Measurements from ENCODE around the gene UGT2B17. TPM values are rescaled to one million over a fixed set of nuclear protein-coding genes. Genes with fewer than 3 reads are reported as not detected.

The UGT2B17 gene
- total RNA-seq, 1 experiment from 2014 or later, result not detected

DNA sequence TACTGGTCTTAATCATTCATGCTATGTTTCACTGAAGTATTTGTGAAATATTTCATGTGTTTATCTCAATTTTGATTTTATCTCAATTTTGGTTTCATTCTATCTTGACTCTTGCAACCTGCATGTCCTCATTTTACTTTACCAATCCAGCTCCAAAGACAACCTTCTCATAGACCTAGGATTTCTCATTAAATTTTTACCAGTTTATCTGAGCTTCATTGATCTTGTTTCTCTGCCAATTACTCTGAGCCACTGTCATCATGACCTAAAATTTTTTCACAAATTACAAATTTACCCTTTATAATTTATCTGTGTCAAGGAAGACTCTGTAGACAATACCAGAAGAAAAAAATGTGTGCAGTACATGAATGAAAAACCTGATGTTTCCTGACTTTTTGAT lies 18.6 kb upstream of the UGT2B17 start:
- Mint-ChIP-seq H3K4me1 (ENCODE audit: insufficient read depth, unreplicated experiment) (no peaks in the 10 kb centered on the region), H3K36me3 (ENCODE audit: insufficient read depth, unreplicated experiment) (no peaks in the 10 kb centered on the region), H3K27me3 (ENCODE audit: insufficient read depth, unreplicated experiment) (no peaks in the 10 kb centered on the region), H3K4me3 (ENCODE audit: unreplicated experiment) (no peak overlapping the region), H3K9me3 (ENCODE audit: unreplicated experiment) (no peaks in the 10 kb centered on the region), H3K27ac (ENCODE audit: low read depth, unreplicated experiment) (no peak overlapping the region)
- BruUV-seq (replicated peaks), result no TSS peak
- POLR2A ChIA-PET, result no interaction called here
- TF ChIP-seq, protein P1, sequence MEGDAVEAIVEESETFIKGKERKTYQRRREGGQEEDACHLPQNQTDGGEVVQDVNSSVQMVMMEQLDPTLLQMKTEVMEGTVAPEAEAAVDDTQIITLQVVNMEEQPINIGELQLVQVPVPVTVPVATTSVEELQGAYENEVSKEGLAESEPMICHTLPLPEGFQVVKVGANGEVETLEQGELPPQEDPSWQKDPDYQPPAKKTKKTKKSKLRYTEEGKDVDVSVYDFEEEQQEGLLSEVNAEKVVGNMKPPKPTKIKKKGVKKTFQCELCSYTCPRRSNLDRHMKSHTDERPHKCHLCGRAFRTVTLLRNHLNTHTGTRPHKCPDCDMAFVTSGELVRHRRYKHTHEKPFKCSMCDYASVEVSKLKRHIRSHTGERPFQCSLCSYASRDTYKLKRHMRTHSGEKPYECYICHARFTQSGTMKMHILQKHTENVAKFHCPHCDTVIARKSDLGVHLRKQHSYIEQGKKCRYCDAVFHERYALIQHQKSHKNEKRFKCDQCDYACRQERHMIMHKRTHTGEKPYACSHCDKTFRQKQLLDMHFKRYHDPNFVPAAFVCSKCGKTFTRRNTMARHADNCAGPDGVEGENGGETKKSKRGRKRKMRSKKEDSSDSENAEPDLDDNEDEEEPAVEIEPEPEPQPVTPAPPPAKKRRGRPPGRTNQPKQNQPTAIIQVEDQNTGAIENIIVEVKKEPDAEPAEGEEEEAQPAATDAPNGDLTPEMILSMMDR (IDR thresholded peaks at IDR 0.05; ENCODE audit: unreplicated experiment), result no peak
- CTCF ChIA-PET, result no interaction called here
- DNase-seq (ENCODE audit: unreplicated experiment), result no peak
- intact Hi-C loops (cut with micrococcal nuclease), result no loop called here

DNA sequence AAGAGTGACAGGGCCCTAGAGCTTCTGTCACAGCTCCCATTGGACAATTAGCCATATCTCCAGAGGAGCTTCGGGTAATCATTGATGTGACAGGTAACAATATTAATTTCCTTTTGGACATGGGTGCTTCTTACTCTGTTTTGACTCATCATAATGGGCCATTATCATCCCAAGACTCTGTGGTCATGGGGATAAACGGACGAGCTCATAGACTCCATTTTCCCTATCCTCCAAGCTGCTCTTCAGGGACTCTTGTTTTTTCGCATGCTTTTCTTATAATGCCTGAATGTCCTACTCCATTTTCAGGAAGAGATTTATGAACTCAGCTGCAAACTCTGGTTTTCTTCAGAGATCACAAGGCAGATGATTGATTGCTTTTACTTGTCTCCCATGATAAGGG lies 17.0 kb upstream of the UGT2B17 start:
- intact Hi-C loops (cut with micrococcal nuclease), result no loop called here
- no TSS peak for BruUV-seq (replicated peaks)

DNA sequence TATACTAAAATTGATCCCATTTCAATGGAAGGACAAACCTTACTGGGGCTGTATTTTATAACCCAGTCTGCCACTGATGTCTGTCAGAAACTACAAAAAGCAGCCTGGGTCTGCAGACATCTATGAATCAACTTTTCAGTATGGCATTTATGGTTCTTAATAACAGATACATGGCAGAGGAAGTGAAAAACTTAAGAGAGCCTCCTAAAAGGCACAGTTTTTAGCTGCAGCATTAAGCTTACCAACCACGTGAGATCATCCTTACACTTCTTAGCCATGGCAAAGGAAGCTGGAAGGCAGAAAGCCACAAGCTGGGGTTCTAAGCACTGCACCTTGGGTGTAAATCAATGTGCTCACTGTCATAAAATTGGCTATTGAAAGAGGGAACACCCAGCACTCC lies 16.6 kb upstream of the UGT2B17 start:
- Mint-ChIP-seq H3K36me3 (ENCODE audit: insufficient read depth, unreplicated experiment) (no peaks in the 10 kb centered on the region), H3K9me3 (ENCODE audit: unreplicated experiment) (no peaks in the 10 kb centered on the region), H3K4me3 (ENCODE audit: unreplicated experiment) (no peak overlapping the region), H3K4me1 (ENCODE audit: insufficient read depth, unreplicated experiment) (no peaks in the 10 kb centered on the region), H3K27me3 (ENCODE audit: insufficient read depth, unreplicated experiment) (no peaks in the 10 kb centered on the region), H3K27ac (ENCODE audit: low read depth, unreplicated experiment) (no peak overlapping the region)
- no peak for DNase-seq (ENCODE audit: unreplicated experiment)
- no TSS peak for BruUV-seq (replicated peaks)
- TF ChIP-seq, protein P1 (IDR thresholded peaks at IDR 0.05; ENCODE audit: unreplicated experiment), result no peak
- CTCF ChIA-PET, result interaction anchor here (0.6 to 0.7 kb wide), 2 partner anchors 1037 to 1590 kb away, joined by 4 read pairs; no protein-coding TSS in a partner anchor
- POLR2A ChIA-PET, result no interaction called here
- intact Hi-C loops (cut with micrococcal nuclease), result no loop called here

More for the DNA sequence above, 17.0 kb upstream of the UGT2B17 start:
- Mint-ChIP-seq H3K27me3 (ENCODE audit: insufficient read depth, unreplicated experiment) (no peaks in the 10 kb centered on the region), H3K4me1 (ENCODE audit: insufficient read depth, unreplicated experiment) (no peaks in the 10 kb centered on the region), H3K36me3 (ENCODE audit: insufficient read depth, unreplicated experiment) (no peaks in the 10 kb centered on the region), H3K9me3 (ENCODE audit: unreplicated experiment) (no peaks in the 10 kb centered on the region), H3K4me3 (ENCODE audit: unreplicated experiment) (no peak overlapping the region), H3K27ac (ENCODE audit: low read depth, unreplicated experiment) (no peak overlapping the region)
- TF ChIP-seq, protein P1 (IDR thresholded peaks at IDR 0.05; ENCODE audit: unreplicated experiment), result no peak
- no peak for DNase-seq (ENCODE audit: unreplicated experiment)
- ChIA-PET CTCF (no interaction called here), POLR2A (no interaction called here)

DNA sequence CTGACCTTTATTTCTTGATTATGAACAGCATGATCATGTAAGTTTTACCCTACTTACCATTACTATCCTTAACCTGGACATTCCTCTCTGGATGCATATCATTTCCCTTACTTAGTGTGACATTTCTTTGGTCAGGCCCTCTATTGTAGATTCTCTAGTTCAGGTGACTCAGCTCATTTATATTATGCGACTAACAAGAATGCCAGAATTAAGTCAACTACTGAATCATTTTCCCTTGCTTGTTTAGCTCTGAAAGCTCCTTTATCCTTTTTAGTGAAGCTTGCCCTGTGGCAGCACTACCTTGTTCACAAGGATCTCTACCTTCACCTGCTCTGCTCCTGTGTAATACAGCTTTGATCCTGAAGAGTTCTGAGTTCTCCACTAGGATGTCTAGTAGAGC lies 15.1 kb upstream of the UGT2B17 start:
- H3K36me3 Mint-ChIP-seq (ENCODE audit: insufficient read depth, unreplicated experiment), result no peaks in the 10 kb centered on the region
- ChIA-PET POLR2A (no interaction called here), CTCF (interaction anchor here (0.6 kb wide), 1 partner anchor 29 kb away, joined by 3 read pairs; no protein-coding TSS in a partner anchor)
- intact Hi-C loops (cut with micrococcal nuclease), result no loop called here
- TF ChIP-seq, protein P1 (IDR thresholded peaks at IDR 0.05; ENCODE audit: unreplicated experiment), result no peak
- H3K27me3 Mint-ChIP-seq (ENCODE audit: insufficient read depth, unreplicated experiment), result no peaks in the 10 kb centered on the region
- no peaks in the 10 kb centered on the region for H3K4me1 Mint-ChIP-seq (ENCODE audit: insufficient read depth, unreplicated experiment)
- H3K4me3 Mint-ChIP-seq (ENCODE audit: unreplicated experiment), result no peak overlapping the region
- no peak overlapping the region for H3K27ac Mint-ChIP-seq (ENCODE audit: low read depth, unreplicated experiment)
- H3K9me3 Mint-ChIP-seq (ENCODE audit: unreplicated experiment), result no peaks in the 10 kb centered on the region
- no peak for DNase-seq (ENCODE audit: unreplicated experiment)
- BruUV-seq (replicated peaks), result no TSS peak
